Measurements from ENCODE around the gene STAC2. TPM values are rescaled to one million over a fixed set of nuclear protein-coding genes. Genes with fewer than 3 reads are reported as not detected.
A peak's percentile ranks its signal among the peaks of the same experiment; 100 is the strongest.

The STAC2 gene
- polyA plus RNA-seq, 2 of the 4 experiments (the other 2 are of a cell fraction): 0.03 to 0.26 TPM

- Histone ChIP-seq H3K4me3 (no peak overlapping the region), H3K27ac (no peak overlapping the region), H3K9me3 (no peaks in the 10 kb centered on the region), H3K4me2 (no peak overlapping the region), H3K4me1 (peaks cover 26% of the 10 kb centered on the region)
- FAIRE-seq (no peak), DNase-seq (ENCODE audit: low read depth in 1 of 2, low spot score in 1 of 2) (no peak), ATAC-seq (no peak)
- ChIA-PET POLR2A (no interaction called here), CTCF (interaction anchor here (0.5 to 31.5 kb wide), 9 partner anchors 10 to 210 kb away, joined by 3 to 1140 read pairs (median 8); no protein-coding TSS in a partner anchor)
- 95% methylated on average over 16 of the region's 16 CpGs for WGBS (ENCODE audit: missing lambda C conversion rate)
- TF ChIP-seq RFX5 (IDR thresholded peaks at IDR 0.05) (no peak), PBX3 (IDR thresholded peaks at IDR 0.05) (no peak), KDM1A (IDR thresholded peaks at IDR 0.05; ENCODE audit: low read depth) (no peak), POLR2A (IDR thresholded peaks at IDR 0.05; ENCODE audit: low read length) (no peak), KDM5A (IDR thresholded peaks at IDR 0.05) (no peak), NR3C1 (IDR thresholded peaks at IDR 0.05) (no peak), CEBPB (IDR thresholded peaks at IDR 0.05) (no peak), CBX2 (IDR thresholded peaks at IDR 0.05; ENCODE audit: borderline replicate concordance, low read depth) (no peak), TFCP2L1 (CRISPR knock-in tag; IDR thresholded peaks at IDR 0.05) (no peak)
- TF ChIP-seq, protein P1, sequence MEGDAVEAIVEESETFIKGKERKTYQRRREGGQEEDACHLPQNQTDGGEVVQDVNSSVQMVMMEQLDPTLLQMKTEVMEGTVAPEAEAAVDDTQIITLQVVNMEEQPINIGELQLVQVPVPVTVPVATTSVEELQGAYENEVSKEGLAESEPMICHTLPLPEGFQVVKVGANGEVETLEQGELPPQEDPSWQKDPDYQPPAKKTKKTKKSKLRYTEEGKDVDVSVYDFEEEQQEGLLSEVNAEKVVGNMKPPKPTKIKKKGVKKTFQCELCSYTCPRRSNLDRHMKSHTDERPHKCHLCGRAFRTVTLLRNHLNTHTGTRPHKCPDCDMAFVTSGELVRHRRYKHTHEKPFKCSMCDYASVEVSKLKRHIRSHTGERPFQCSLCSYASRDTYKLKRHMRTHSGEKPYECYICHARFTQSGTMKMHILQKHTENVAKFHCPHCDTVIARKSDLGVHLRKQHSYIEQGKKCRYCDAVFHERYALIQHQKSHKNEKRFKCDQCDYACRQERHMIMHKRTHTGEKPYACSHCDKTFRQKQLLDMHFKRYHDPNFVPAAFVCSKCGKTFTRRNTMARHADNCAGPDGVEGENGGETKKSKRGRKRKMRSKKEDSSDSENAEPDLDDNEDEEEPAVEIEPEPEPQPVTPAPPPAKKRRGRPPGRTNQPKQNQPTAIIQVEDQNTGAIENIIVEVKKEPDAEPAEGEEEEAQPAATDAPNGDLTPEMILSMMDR (IDR thresholded peaks at IDR 0.05): no peak
- TF ChIP-seq, protein P2, sequence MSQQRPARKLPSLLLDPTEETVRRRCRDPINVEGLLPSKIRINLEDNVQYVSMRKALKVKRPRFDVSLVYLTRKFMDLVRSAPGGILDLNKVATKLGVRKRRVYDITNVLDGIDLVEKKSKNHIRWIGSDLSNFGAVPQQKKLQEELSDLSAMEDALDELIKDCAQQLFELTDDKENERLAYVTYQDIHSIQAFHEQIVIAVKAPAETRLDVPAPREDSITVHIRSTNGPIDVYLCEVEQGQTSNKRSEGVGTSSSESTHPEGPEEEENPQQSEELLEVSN (IDR thresholded peaks at IDR 0.05; ENCODE audit: borderline replicate concordance, low read depth): no peak
These were observed 32.8 kb downstream of the STAC2 start for GRCh38 chr17:39192901-39193300.

GRCh38 chr17:39191750-39192510, 33.8 kb downstream of the STAC2 start:
- WGBS (ENCODE audit: missing lambda C conversion rate): 88% methylated on average over 9 of the region's 9 CpGs
- Histone ChIP-seq H3K4me1 (peaks cover 25% of the 10 kb centered on the region), H3K4me2 (no peak overlapping the region), H3K4me3 (no peak overlapping the region), H3K9me3 (no peaks in the 10 kb centered on the region), H3K27ac (no peak overlapping the region)
- ChIA-PET POLR2A (no interaction called here), CTCF (interaction anchor here (1.0 to 6.9 kb wide), 10 partner anchors 9 to 210 kb away, joined by 3 to 115 read pairs (median 5); no protein-coding TSS in a partner anchor)
- TF ChIP-seq HDAC2 (IDR thresholded peaks at IDR 0.05) (no peak), EP300 (IDR thresholded peaks at IDR 0.05) (no peak), JUN (IDR thresholded peaks at IDR 0.05) (no peak), SREBF2 (IDR thresholded peaks at IDR 0.05) (no peak), RNF2 (IDR thresholded peaks at IDR 0.05; ENCODE audit: borderline replicate concordance, low read depth) (no peak), ZNF302 (CRISPR knock-in tag; IDR thresholded peaks at IDR 0.05) (no peak), NFE2L2 (conservative IDR thresholded peaks at IDR 0.05; ENCODE audit: low read length) (no peak), TFCP2L1 (CRISPR knock-in tag; IDR thresholded peaks at IDR 0.05) (no peak), BHLHE40 (IDR thresholded peaks at IDR 0.05; ENCODE audit: low read depth, low read length) (no peak)
- TF ChIP-seq, protein P3, sequence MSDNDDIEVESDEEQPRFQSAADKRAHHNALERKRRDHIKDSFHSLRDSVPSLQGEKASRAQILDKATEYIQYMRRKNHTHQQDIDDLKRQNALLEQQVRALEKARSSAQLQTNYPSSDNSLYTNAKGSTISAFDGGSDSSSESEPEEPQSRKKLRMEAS (IDR thresholded peaks at IDR 0.05): no peak
- FAIRE-seq: no peak
- DNase-seq (ENCODE audit: low read depth in 1 of 2, low spot score in 1 of 2): no peak
- ATAC-seq: no peak

- CTCF ChIA-PET: interaction anchor here (1.1 to 7.1 kb wide), 8 partner anchors 8 to 57 kb away, joined by 4 to 69 read pairs (median 5); partner anchors contain the start of gene ARL5C
- FAIRE-seq: no peak
- TF ChIP-seq CBX2 (IDR thresholded peaks at IDR 0.05; ENCODE audit: borderline replicate concordance, low read depth) (no peak), ZFP36 (IDR thresholded peaks at IDR 0.05; ENCODE audit: borderline replicate concordance, partially characterized antibody) (peak; percentile 34)
These were observed 38.5 kb downstream of the STAC2 start for GRCh38 chr17:39187152-39187830.

More at GRCh38 chr17:39187152-39187830, 38.5 kb downstream of the STAC2 start:
- Histone ChIP-seq H3K4me2 (no peak overlapping the region), H3K27ac (no peak overlapping the region), H3K4me3 (no peak overlapping the region), H3K9me3 (no peaks in the 10 kb centered on the region), H3K4me1 (no peaks in the 10 kb centered on the region)
- ATAC-seq: no peak
- DNase-seq (ENCODE audit: low read depth in 1 of 2, low spot score in 1 of 2): no peak
- POLR2A ChIA-PET: no interaction called here
- WGBS (ENCODE audit: missing lambda C conversion rate): 93% methylated on average over 9 of the region's 9 CpGs

Data from A549 (cell line).